Lung microvascular endothelial cell (primary cell): ENCODE measurements around the gene NBEAL1. TPM values are rescaled to one million over a fixed set of nuclear protein-coding genes. Genes with fewer than 3 reads are reported as not detected.
"Not testable (repeated sequence)": the region's sequence is repeated elsewhere in the genome, so short reads cannot be mapped to it uniquely, and the experiment has no call there.

ENCODE experiments used
- DNase-seq, 2 donors: peaks; one replicate each; pipeline versions ENCODE4 v3.0.0 to v3.0.0-alpha.2; 2010; ENCODE audit warnings: low read depth in 2 of 2
- total RNA-seq: library from RNA; depleted of rRNA; stranded (reverse); fragments of >200 nt; gene quantifications from 2 replicates; pipeline ENCODE4 v1.2.1, GENCODE V29; 2014

Gene NBEAL1
- total RNA-seq, 1 donor from 2014 or later: 28.8 TPM

- DNase-seq: not testable (repeated sequence)
Measured at GRCh38 chr2:203039211-203039610, 24.5 kb downstream of the NBEAL1 start.

DNA sequence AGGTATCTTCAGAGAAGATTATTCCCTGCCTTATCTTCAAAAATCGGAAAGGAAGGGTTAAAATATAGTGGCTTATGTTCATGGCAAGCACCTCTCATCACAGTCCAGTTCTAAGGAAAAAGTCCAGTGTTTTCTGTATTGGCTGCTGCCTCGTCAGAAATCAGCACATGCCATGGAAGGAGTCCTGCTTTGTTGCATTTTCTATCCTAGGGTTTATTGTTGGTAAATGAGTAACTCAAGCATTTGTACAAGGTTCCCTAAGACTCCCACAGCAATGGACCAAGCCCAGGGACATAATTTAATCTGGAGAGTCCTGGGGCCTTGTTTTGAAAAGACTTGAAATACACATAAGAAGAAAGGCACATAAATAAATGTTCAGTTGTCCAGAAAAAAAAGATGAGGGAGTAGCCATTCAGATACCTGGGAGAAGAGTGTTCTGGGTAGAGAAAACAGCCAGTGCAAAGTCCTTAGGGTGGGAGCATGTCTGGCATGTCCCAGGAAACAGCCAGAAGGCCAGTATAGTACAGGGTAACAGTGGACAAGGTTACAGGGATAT, 26.4 kb downstream of the NBEAL1 start:
- no peak for DNase-seq

DNA sequence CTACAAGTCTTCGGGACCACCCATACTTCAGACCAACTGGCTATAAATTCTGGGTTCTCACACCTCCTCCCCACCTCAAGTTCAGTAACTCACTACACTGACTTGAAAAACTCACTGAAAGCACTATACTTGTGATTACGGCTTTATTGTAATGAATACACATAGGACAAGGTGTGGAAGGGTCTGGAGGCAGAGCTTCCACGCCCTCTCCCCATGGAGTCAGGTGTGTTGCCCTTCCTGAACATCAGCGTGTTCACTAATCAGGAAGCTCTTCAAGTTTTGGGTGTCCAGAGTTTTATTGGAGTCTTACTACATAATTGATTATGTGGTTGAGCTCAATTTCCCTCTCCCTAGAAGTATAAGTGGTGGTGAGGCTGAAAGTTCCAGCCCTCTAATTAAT, 27.5 kb downstream of the NBEAL1 start:
- DNase-seq: no peak

- DNase-seq: no peak
Measured at GRCh38 chr2:203043226-203043625, 28.6 kb downstream of the NBEAL1 start.

DNA sequence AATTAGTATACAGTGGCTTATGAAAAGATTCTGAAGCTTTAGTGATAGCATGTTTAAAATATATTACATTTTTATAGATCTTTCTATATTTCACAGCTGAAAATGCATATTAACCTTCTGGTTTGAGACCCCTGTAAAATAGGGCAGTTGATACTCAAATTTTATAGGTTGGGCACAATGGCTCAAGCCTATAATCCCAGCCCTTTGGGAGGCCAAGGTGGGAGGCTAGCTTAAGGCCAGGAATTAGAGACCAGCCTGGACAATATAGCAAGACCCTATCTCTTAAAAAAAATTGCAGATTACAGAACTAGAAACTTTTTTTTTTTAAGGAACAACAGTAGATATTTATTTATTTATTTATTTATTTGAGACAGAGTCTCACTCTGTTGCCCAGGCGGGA, 31.2 kb downstream of the NBEAL1 start:
- no peak for DNase-seq

GRCh38 chr2:203052539-203052938, 37.9 kb downstream of the NBEAL1 start:
- DNase-seq: no peak

- no peak for DNase-seq
Measured at GRCh38 chr2:203059567-203060240, 45.0 kb downstream of the NBEAL1 start.

DNA sequence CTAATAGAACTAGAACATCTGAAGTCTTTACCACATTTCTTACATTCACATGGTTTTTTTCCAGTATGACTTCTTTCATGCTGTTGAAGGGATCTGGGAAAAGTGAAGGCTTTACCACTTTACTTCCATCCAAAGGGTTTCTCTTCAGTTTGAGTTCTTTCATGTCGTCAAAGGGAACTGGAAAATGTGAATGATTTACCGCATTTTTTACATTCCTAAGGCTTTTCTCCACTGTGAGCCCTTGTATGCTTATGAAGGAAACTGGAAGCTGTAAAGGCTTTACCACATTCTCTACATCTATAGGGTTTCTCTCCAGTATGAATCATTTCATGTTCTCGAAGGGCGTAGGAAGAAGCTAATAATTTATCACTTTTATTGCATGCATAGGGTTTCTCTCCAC, 46.7 kb downstream of the NBEAL1 start:
- DNase-seq: no peak

GRCh38 chr2:203062126-203062525, 47.5 kb downstream of the NBEAL1 start:
- no peak for DNase-seq

DNA sequence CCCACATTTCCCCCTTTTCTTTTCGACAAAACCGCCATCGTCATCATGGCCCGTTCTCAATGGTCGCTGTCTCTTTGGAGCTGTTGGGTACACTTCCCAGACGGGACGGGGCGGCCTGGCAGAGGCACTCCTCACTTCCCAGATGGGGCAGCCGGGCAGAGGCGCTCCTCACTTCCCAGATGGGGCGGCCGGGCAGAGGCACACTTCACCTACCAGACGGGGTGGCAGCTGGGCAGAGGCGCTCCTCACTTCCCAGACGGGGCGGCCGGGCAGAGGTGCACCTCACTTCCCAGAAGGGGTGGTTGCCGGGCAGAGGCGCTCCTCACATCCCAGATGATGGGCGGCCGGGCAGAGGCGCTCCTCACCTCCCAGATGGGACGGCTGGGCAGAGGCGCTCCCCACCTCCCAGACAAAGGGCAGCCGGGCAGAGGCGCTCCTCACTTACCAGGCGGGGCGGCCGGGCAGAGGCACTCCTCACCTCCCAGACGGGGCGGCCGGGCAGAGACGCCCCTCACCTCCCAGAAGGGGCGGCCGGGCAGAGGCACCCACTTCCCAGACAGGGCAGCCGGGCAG, 51.9 kb downstream of the NBEAL1 start:
- DNase-seq: not testable (repeated sequence)

DNA sequence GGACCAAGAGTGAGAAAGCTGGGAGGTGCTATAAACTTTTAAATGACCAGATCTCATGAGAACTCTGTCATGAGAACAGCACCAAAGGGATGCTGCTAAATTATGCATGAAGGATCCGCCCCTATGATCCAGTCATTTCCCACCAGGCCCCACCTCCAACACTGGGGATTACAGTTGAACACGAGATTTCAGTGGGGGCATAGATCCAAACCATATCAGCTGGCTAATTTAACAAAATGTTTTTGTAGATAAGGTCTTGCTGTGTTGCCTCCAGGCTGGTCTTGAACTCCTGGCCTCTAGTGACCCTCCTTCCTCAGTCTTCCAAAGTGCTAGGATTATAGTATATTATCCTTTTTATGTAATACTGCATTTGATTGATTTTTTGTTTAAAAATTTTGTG, 56.0 kb downstream of the NBEAL1 start:
- DNase-seq: no peak

DNA sequence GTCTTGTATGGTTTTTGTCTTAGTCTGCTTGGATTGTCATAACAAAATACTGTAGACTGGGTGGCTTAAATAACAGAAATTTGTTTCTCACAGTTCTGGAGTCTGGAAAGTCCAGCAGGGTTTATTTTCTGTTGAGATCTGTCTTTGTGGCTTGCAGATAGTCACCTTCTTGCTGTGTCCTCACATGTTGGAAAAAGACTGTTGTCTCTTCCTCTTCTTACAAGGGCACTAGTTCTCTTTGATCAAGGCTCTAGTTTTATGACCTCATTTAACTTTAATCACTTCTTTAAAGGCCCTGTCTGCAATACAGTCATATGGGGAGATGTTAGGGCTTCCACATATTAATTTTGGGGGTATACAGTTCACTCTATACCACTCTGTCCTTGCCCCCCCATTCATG, 56.5 kb downstream of the NBEAL1 start:
- DNase-seq: no peak

- no peak for DNase-seq
Measured at GRCh38 chr2:203072371-203072770, 57.7 kb downstream of the NBEAL1 start.

DNA sequence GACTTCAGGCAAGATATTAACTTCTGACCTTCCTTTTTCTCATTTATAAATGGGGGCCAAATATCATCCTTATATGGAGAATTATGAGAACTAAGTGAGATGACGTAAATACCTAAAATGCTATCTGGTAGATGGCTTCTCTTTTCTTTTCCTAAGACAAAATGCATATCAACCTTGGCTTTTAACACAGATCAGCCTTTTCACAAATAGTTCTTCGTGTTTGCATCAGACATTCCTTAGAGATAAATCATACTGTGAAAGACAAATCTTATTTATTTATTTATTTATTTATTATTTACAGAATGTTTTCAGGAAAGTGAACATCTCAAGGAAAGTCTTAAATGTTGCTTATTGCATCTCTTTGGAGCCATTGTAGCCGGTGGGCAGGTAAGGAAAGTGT, 62.8 kb downstream of the NBEAL1 start:
- no peak for DNase-seq

DNA sequence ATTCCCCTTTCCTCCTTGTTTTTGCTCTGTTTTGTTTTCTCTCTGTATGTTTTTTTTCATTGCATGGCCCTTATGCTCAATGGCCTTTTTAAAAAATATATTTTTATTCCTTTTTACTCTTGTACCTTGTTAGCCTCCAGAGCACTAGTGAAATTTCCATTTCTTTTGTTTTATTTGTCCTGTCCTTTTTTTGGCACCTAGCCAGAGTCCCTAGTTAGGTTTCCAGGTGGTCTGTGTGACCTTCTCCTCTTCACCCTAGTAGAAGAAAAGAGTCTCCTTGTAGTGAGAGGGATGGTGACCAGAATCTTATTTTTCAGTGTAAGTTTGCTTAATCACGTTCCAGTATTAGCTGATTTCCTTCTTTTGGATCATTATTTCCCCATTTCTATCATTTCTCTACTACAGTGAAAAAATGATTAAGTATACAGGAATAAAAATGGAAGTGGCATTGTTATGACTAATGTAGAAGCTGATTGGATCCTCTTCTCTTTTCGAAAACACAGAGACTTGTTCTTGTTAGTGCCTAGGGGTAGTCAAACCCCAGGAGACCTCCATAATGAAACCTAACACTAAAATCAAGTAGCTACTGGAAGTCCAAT, 65.9 kb downstream of the NBEAL1 start:
- no peak for DNase-seq

DNA sequence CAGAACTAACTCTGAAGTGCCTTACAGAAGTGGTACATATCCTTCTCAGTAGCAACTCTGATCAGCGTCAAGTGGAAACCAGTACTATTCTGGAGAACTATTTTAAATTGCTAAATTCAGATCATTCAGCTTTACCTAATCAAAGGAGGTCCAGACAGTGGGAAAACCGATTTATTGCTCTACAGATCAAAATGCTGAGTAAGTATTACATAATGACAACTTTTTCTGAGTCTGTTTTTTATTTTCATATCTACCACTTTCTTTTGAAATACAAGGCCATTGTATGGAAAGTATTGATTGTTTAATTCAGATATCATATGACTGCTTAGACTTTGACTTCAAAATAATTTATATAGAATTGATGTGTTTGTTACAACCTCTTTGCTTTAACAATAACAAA, 68.7 kb downstream of the NBEAL1 start:
- DNase-seq: no peak

DNA sequence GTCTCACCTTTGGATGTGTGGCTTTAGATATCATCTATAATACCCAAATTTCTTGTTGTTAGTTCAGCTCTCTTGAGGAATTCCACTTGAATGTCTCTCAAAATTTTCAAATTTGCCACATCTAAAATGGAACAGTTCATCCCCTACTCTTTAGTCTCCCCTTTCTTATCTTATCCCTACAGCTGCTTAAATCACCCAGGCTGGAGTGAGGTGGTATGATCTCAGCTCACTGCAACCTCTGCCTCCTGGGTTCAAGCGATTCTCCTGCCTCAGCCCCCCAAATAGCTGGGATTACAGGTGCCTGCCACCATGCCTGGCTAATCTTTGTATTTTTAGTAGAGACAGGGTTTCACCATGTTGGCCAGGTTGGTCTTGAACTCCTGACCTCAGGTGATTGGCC, 71.7 kb downstream of the NBEAL1 start:
- not testable (repeated sequence) for DNase-seq

GRCh38 chr2:203090721-203091120, 76.0 kb downstream of the NBEAL1 start:
- not testable (repeated sequence) for DNase-seq

- peak; percentile 29 to 46 for DNase-seq
Measured at GRCh38 chr2:203097735-203098134, 83.1 kb downstream of the NBEAL1 start.

GRCh38 chr2:203102357-203102756, 87.7 kb downstream of the NBEAL1 start:
- not testable (repeated sequence) for DNase-seq

GRCh38 chr2:203104273-203104672, 89.6 kb downstream of the NBEAL1 start:
- peak in 1 of 2 donors; percentile 5 for DNase-seq

GRCh38 chr2:203105996-203106395, 91.3 kb downstream of the NBEAL1 start:
- peak in 1 of 2 donors; percentile 23 for DNase-seq

GRCh38 chr2:203110496-203110895, 95.8 kb downstream of the NBEAL1 start:
- DNase-seq: not testable (repeated sequence)
